ENCODE results near the gene MAP3K1. TPM values are rescaled to one million over a fixed set of nuclear protein-coding genes. Genes with fewer than 3 reads are reported as not detected.
"Not testable (repeated sequence)": the region's sequence is repeated elsewhere in the genome, so short reads cannot be mapped to it uniquely, and the experiment has no call there.

Gene MAP3K1
- total and polyA plus RNA-seq, 2 experiments from 2014 or later: 12.0 to 38.2 TPM

DNA sequence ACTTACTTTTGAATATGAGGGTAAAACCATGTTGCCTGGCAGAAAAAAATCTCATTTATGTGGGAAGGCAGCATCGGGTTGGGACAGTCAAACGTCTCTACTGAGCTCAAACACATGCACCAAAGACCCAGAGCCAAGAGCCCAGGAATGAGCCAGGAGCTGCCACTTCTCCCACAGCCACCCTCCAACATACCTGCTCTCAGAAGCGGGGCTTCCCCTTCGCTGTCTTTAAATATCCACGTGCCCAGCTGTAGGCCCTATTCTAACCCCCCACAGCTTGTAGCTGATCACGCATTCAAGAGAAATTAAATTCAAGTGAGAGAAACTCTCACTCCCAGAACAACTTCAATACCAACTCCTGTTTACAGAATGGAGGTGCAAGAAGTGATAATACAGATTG is 42.6 kb upstream of the MAP3K1 start:
- DNase-seq (ENCODE audit: low spot score): no peak
- Histone ChIP-seq H3K9me2 (replicated peaks; ENCODE audit: insufficient read depth) (no peaks in the 10 kb centered on the region), H3K79me2 (no peaks in the 10 kb centered on the region), H2AFZ (no peak overlapping the region), H4K20me1 (ENCODE audit: insufficient read depth, poor library complexity, severe bottlenecking) (no peaks in the 10 kb centered on the region), H3K4me3 (no peak overlapping the region), H3K4me2 (no peak overlapping the region), H3K9me3 (ENCODE audit: low read depth) (no peaks in the 10 kb centered on the region), H3K27ac (no peak overlapping the region), H3K4me1 (ENCODE audit: insufficient read depth) (no peaks in the 10 kb centered on the region), H3K27me3 (no peaks in the 10 kb centered on the region), H3K36me3 (replicated peaks; ENCODE audit: insufficient read depth, low read depth) (no peaks in the 10 kb centered on the region)
- 94% methylated on average over 6 of the region's 6 CpGs for WGBS (ENCODE audit: low lambda C conversion rate, missing lambda C conversion rate)
- TF ChIP-seq EZH2phosphoT487 (IDR thresholded peaks at IDR 0.05; ENCODE audit: low read depth, severe bottlenecking, unreplicated experiment) (no peak), EZH2 (IDR thresholded peaks at IDR 0.05; ENCODE audit: borderline replicate concordance) (no peak)
- TF ChIP-seq, protein P1, sequence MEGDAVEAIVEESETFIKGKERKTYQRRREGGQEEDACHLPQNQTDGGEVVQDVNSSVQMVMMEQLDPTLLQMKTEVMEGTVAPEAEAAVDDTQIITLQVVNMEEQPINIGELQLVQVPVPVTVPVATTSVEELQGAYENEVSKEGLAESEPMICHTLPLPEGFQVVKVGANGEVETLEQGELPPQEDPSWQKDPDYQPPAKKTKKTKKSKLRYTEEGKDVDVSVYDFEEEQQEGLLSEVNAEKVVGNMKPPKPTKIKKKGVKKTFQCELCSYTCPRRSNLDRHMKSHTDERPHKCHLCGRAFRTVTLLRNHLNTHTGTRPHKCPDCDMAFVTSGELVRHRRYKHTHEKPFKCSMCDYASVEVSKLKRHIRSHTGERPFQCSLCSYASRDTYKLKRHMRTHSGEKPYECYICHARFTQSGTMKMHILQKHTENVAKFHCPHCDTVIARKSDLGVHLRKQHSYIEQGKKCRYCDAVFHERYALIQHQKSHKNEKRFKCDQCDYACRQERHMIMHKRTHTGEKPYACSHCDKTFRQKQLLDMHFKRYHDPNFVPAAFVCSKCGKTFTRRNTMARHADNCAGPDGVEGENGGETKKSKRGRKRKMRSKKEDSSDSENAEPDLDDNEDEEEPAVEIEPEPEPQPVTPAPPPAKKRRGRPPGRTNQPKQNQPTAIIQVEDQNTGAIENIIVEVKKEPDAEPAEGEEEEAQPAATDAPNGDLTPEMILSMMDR (IDR thresholded peaks at IDR 0.05; ENCODE audit: poor library complexity): no peak

DNA sequence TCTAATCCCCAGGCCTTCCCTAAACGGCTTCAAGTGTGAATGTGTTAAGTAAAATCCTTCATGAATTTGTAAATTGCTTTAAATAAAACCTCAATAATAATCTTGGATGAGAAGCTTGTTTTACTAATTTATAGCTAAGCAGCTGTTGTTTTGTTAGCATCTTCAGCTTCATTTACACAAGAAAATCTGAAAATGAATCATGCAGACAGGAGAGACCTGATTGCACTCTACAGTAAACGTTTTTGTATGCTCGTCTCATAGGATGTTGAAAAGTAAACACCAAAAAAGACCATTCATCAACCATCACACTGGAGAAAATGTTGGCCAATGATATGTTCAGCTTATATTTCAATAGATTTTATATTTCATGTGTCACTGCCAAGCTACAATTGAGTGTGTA is 40.4 kb upstream of the MAP3K1 start:
- WGBS (ENCODE audit: low lambda C conversion rate, missing lambda C conversion rate): 63% methylated on average over 3 of the region's 3 CpGs
- no peak for DNase-seq (ENCODE audit: low spot score)
- no peaks in the 10 kb centered on the region for H3K4me1 ChIP-seq (ENCODE audit: insufficient read depth)
- no peaks in the 10 kb centered on the region for H3K79me2 ChIP-seq
- TF ChIP-seq, protein P1 (IDR thresholded peaks at IDR 0.05; ENCODE audit: poor library complexity): no peak
- TF ChIP-seq EZH2 (IDR thresholded peaks at IDR 0.05; ENCODE audit: borderline replicate concordance) (no peak), EZH2phosphoT487 (IDR thresholded peaks at IDR 0.05; ENCODE audit: low read depth, severe bottlenecking, unreplicated experiment) (no peak)
- H3K4me3 ChIP-seq: no peak overlapping the region
- no peak overlapping the region for H3K27ac ChIP-seq
- no peaks in the 10 kb centered on the region for H3K9me3 ChIP-seq (ENCODE audit: low read depth)
- H3K36me3 ChIP-seq (replicated peaks; ENCODE audit: insufficient read depth, low read depth): no peaks in the 10 kb centered on the region
- no peaks in the 10 kb centered on the region for H3K27me3 ChIP-seq
- no peaks in the 10 kb centered on the region for H4K20me1 ChIP-seq (ENCODE audit: insufficient read depth, poor library complexity, severe bottlenecking)
- no peak overlapping the region for H3K4me2 ChIP-seq
- no peak overlapping the region for H2AFZ ChIP-seq
- no peaks in the 10 kb centered on the region for H3K9me2 ChIP-seq (replicated peaks; ENCODE audit: insufficient read depth)

DNA sequence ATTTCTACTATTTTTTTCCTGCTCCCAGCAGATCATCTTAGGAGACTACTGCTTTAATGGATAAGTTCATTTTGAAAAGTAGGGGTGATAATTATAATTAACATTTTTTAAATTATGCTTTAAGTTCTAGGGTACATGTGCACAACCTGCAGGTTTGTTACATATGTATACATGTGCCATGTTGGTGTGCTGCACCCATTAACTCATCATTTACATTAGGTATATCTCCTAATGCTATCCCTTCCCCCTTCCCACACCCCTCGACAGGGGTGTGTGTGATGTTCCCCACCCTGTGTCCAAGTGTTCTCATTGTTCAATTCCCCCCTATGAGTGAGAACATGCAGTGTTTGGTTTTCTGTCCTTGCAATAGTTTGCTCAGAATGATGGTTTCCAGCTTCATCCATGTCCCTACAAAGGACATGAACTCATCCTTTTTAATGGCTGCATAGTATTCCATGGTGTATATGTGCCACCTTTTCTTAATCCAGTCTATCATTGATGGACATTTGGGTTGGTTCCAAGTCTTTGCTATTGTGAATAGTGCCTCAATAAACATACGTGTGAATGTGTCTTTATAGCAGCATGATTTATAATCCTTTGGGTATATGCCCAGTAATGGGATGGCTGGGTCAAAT is 39.0 kb upstream of the MAP3K1 start:
- H3K27me3 ChIP-seq; H3K9me3 ChIP-seq (ENCODE audit: low read depth); H3K27ac ChIP-seq; H3K4me3 ChIP-seq; H4K20me1 ChIP-seq (ENCODE audit: insufficient read depth, poor library complexity, severe bottlenecking); H3K9me2 ChIP-seq (replicated peaks; ENCODE audit: insufficient read depth); DNase-seq (ENCODE audit: low spot score); H3K36me3 ChIP-seq (replicated peaks; ENCODE audit: insufficient read depth, low read depth); H3K4me1 ChIP-seq (ENCODE audit: insufficient read depth); H2AFZ ChIP-seq; H3K4me2 ChIP-seq; H3K79me2 ChIP-seq: not testable (repeated sequence)
- 93% methylated on average over 2 of the region's 2 CpGs for WGBS (ENCODE audit: low lambda C conversion rate, missing lambda C conversion rate)

DNA sequence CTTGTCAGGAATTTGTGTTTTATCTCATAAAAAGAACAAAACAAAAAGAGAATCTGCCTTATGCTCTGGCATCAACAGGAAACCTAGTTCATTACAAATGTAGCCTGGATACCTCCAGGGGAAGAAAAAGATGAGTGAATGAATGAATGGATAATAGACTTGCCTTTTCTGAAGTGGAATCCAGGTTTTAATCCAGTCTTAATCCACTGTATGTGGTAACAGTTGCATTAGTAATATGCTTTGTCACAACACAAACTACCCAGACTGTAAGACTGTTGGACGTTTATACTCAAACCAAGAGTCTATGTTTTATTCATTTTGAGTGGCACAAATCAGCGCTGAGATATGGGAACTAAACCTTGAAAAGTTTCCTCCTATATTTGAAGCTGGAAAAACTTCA is 32.1 kb upstream of the MAP3K1 start:
- Histone ChIP-seq H3K9me3 (ENCODE audit: low read depth) (no peaks in the 10 kb centered on the region), H3K4me3 (no peak overlapping the region), H2AFZ (no peak overlapping the region), H3K27ac (no peak overlapping the region), H3K4me1 (ENCODE audit: insufficient read depth) (no peaks in the 10 kb centered on the region), H4K20me1 (ENCODE audit: insufficient read depth, poor library complexity, severe bottlenecking) (no peaks in the 10 kb centered on the region), H3K9me2 (replicated peaks; ENCODE audit: insufficient read depth) (no peaks in the 10 kb centered on the region), H3K79me2 (no peaks in the 10 kb centered on the region), H3K27me3 (no peaks in the 10 kb centered on the region), H3K36me3 (replicated peaks; ENCODE audit: insufficient read depth, low read depth) (no peaks in the 10 kb centered on the region), H3K4me2 (no peak overlapping the region)
- 93% methylated on average over 2 of the region's 2 CpGs for WGBS (ENCODE audit: low lambda C conversion rate, missing lambda C conversion rate)
- DNase-seq (ENCODE audit: low spot score): no peak
- TF ChIP-seq, protein P1 (IDR thresholded peaks at IDR 0.05; ENCODE audit: poor library complexity): no peak
- no peak for TF ChIP-seq EZH2phosphoT487 (IDR thresholded peaks at IDR 0.05; ENCODE audit: low read depth, severe bottlenecking, unreplicated experiment)
- TF ChIP-seq EZH2 (IDR thresholded peaks at IDR 0.05; ENCODE audit: borderline replicate concordance): no peak
